ENCODE measurements around the gene MEGF11.

GRCh38 chr15:66275352-66275751, 21.8 kb upstream of the MEGF11 start:
- TF ChIP-seq JUND (IDR thresholded peaks at IDR 0.05), result no peak
- TF ChIP-seq RAD21 (IDR thresholded peaks at IDR 0.05; ENCODE audit: low read depth), result no peak
- TF ChIP-seq CTCF (IDR thresholded peaks at IDR 0.05 in 2 of 3, conservative IDR thresholded peaks at IDR 0.05 in 1 of 3; ENCODE audit: borderline replicate concordance in 1 of 3, insufficient read depth in 1 of 3, low read depth in 2 of 3, low read length in 2 of 3), result no peak
- TF ChIP-seq POLR2AphosphoS5 (IDR thresholded peaks at IDR 0.05; ENCODE audit: low read depth, low read length), result no peak
- TF ChIP-seq TCF7L2 (IDR thresholded peaks at IDR 0.05; ENCODE audit: borderline replicate concordance, extremely low read depth, insufficient read depth, insufficient read length), result no peak
- TF ChIP-seq MAX (IDR thresholded peaks at IDR 0.05), result no peak
- no peak for TF ChIP-seq ATF3 (IDR thresholded peaks at IDR 0.05)
- no peak for TF ChIP-seq POLR2A (IDR thresholded peaks at IDR 0.05; ENCODE audit: borderline replicate concordance, extremely low read depth, insufficient read depth, insufficient read length)
- TF ChIP-seq ZNF274 (IDR thresholded peaks at IDR 0.05; ENCODE audit: low read depth, low read length), result no peak
- TF ChIP-seq EZH2 (IDR thresholded peaks at IDR 0.05), result no peak
- no peak for TF ChIP-seq YY1 (IDR thresholded peaks at IDR 0.05; ENCODE audit: extremely low read depth, insufficient replicate concordance, low read depth, low read length)
- TF ChIP-seq EZH2phosphoT487 (IDR thresholded peaks at IDR 0.05; ENCODE audit: borderline replicate concordance), result no peak
